Measurements from ENCODE around the gene VAPA.

DNA sequence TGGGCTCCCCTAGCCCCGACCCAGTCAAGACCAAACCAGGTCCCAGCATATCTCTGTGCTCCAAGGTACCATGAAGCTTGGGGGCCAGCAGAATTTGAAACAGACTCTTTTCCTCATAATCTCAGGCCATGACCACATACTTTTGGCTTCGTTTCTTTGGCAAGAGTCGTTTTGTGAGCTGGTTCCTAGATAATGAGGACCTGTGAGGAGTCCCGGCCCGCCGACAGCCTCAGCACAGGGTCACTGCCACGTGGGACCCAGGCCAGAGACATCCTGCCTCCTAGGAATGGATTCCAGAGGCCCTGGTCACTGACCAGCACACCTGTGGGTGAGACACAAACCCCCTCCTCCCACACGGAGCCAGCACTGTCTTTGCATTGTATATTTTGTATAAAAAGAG is 73.5 kb downstream of the VAPA start:
- TF ChIP-seq CREM (IDR thresholded peaks at IDR 0.05; ENCODE audit: low read depth), result no peak
- TF ChIP-seq ZNF740 (CRISPR knock-in tag; IDR thresholded peaks at IDR 0.05), result no peak
- no peak for TF ChIP-seq ZNF740 (tag; IDR thresholded peaks at IDR 0.05)
- no peak for TF ChIP-seq ELF4 (CRISPR knock-in tag; IDR thresholded peaks at IDR 0.05)
- no peak for TF ChIP-seq PHF21A (IDR thresholded peaks at IDR 0.05; ENCODE audit: borderline replicate concordance, low read depth)
- no peak for TF ChIP-seq ARNT (IDR thresholded peaks at IDR 0.05)
- no peak for TF ChIP-seq PHF8 (IDR thresholded peaks at IDR 0.05; ENCODE audit: borderline replicate concordance, low read length)
- TF ChIP-seq ZNF354B (CRISPR knock-in tag; IDR thresholded peaks at IDR 0.05), result no peak
- no peak for TF ChIP-seq ZNF280B (CRISPR knock-in tag; IDR thresholded peaks at IDR 0.05)
- TF ChIP-seq, protein P1, sequence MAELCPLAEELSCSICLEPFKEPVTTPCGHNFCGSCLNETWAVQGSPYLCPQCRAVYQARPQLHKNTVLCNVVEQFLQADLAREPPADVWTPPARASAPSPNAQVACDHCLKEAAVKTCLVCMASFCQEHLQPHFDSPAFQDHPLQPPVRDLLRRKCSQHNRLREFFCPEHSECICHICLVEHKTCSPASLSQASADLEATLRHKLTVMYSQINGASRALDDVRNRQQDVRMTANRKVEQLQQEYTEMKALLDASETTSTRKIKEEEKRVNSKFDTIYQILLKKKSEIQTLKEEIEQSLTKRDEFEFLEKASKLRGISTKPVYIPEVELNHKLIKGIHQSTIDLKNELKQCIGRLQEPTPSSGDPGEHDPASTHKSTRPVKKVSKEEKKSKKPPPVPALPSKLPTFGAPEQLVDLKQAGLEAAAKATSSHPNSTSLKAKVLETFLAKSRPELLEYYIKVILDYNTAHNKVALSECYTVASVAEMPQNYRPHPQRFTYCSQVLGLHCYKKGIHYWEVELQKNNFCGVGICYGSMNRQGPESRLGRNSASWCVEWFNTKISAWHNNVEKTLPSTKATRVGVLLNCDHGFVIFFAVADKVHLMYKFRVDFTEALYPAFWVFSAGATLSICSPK (IDR thresholded peaks at IDR 0.05; ENCODE audit: borderline replicate concordance), result no peak
- no peak for TF ChIP-seq RAD21 (CRISPR knock-in tag; conservative IDR thresholded peaks at IDR 0.05 in 1 of 2, IDR thresholded peaks at IDR 0.05 in 1 of 2)
- TF ChIP-seq E2F6 (IDR thresholded peaks at IDR 0.05; ENCODE audit: borderline replicate concordance in 1 of 2, extremely low read depth in 1 of 2, insufficient read depth in 1 of 2, insufficient read length in 1 of 2, low read depth in 1 of 2, low read length in 1 of 2, poor library complexity in 1 of 2, severe bottlenecking in 1 of 2), result no peak
- TF ChIP-seq JUND (IDR thresholded peaks at IDR 0.05; ENCODE audit: borderline replicate concordance, low read depth, low read length), result no peak
- no peak for TF ChIP-seq JUND (tag; IDR thresholded peaks at IDR 0.05; ENCODE audit: borderline replicate concordance, low read depth, low read length)
- TF ChIP-seq CTCF (IDR thresholded peaks at IDR 0.05 in 2 of 3, conservative IDR thresholded peaks at IDR 0.05 in 1 of 3; ENCODE audit: insufficient read depth in 2 of 3, low read depth in 1 of 3, low read length in 3 of 3), result no peak
